DMS79 treated with DMSO at 0.1 percent for 48 hours (cell line): Measurements from ENCODE around the gene GNG11.
"Not testable (repeated sequence)": the region's sequence is repeated elsewhere in the genome, so short reads cannot be mapped to it uniquely, and the experiment has no call there.

Experiments used
- DNase-seq: peaks from one replicate; lab custom pipeline; 2025; lab: John Stamatoyannopoulos, UW

GNG11 gene

GRCh38 chr7:93911661-93912060 lies 9.9 kb upstream of the GNG11 start:
- not testable (repeated sequence) for DNase-seq

DNA sequence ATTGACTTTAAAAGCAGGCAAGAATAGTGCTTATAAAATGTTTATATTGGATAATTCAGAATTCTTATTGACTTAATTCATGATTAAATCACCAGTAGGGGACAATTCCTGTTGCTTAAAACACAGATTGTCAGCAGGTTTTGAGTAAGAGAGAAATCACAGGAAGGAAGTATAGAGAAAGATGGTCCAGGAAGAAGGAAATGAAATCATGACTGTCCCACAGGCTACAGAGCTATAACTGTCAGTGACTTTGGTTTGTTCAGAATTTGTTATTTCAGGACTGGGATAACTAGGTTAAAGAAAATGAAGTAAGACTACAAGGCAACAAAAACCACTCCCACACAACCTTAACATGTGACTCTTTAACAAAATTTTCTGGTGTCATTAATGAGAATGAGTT lies 8.3 kb upstream of the GNG11 start:
- DNase-seq = no peak

DNA sequence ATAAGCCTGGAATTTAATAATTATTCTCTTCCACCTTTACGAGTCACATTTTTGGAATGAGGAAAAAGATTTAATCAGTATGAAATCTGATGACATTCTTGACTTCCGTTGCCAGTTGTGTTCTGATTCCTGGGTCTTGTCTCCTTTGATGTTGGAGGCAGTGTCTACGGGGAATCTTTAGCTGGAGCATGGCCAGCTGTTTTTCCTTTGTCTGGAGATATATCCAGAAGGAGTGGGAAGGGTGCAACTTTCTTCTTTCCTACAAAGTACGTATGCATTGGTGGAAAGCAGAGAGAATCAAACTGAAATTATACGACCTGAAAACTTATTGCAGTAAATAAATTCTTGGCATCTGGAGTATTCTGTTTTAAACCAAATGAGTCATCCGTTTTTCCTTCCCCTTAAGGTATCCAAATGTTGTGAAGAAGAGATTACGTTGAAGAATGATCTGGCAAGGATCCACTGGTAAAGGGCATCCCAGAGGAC lies 6.9 kb upstream of the GNG11 start:
- DNase-seq = no peak

DNA sequence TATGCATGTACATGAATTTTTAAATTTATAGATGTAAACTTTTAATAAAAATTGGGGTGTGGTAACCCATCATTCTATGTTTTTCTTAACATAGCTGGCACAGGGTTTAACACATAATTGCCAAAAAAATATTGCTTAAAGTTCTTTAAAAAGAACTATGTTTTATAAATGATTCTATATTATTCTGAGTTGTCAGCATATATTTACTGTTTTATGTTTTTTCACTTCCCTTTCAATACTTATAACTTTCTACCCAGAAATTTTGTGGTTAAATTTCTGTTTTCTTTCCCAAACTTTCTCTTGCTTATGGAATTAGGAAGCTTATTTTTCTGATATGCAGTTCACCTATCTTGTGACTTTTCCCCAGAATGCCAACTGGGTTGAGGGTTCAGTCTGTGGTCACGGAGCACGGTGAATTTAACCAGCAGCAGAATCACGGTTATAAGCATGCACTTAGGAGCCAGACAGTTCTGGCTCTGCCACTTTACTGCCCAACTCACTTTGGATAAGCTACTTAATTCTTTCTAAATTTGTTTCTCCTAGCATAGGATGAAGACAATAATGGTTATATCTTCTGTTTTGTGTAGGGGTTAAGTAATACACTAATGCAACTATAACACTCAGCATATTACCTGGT lies 6.2 kb upstream of the GNG11 start:
- DNase-seq = not testable (repeated sequence)

DNA sequence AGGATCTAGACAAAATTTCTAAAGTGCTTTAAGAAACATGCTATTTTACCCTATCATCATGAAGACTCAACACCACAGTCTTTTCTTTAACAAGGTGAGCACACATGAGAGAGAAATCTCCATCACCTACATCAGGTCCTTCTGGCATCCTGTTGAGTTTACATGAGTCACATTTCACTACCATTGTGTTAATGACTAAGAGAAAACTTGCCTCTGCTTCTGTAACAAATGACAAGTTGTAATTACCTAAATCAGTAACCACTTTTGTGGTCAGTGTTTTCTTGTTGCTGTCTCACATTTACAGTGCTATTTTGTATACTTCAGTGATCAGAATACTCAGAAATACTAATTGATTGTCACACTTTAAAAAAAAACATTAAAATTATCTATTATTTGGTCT lies 5.6 kb upstream of the GNG11 start:
- not testable (repeated sequence) for DNase-seq

DNA sequence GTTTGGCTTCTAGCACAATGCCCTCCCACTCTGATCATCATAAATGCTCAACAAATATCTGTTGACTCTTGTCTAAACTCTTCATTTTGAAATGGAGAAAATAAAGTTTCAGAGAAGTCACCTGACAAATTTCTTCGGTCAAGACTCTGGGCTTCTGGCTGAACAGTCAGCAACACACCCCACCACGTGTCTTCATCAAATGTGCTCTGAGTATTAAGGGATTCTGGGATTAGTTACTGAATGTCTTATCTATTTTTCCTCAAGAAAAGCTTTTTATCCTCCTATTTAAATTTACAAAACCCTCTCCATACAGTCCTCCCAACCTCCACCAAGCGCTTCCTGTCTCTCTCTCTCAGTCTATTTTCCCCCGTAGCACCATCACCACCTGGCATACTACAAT lies 5.2 kb upstream of the GNG11 start:
- not testable (repeated sequence) for DNase-seq

GRCh38 chr7:93920496-93921182 lies 896 bp upstream of the GNG11 start:
- no peak for DNase-seq

- no peak for DNase-seq
Measured at GRCh38 chr7:93921186-93921585, 349 bp upstream of the GNG11 start.

DNA sequence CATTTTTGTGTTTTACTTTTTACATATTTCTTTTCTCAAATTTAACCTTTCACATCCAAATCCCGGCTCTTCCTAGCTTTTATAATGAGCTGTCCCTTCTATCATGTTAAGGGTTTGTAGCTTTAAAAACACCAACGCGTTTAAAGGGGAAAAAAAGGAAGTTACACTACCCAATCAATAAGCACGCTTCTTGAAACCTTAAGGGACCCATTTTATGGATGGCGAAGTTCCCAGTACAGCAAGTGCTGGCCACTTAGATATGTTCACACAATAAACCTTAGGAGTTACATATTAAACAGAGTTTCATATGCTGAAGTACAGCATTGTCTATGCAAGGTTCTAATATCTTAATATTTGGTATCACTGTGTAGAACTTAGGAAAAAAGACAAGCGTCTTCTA lies 1.8 kb downstream of the GNG11 start:
- DNase-seq = no peak

DNA sequence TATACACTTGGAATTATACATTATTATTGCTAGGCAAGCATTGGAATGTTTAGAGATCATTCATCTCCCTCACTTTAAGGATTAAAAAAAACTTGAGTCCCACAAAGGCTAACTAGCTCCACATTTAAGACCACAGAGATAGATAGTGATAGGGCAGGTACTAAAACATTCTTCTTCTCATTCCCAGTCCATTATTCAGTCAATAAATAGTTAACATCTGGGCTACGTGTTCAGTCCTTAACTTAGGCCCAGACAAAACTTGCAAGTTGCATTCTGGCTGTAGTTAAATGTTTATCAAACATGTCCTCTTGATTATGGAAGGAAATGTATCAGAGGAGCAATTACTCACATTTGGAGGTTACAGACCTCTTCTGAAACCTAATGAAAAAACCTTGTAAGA lies 2.4 kb downstream of the GNG11 start:
- DNase-seq = no peak

- DNase-seq = no peak
Measured at GRCh38 chr7:93926800-93927199, 5.3 kb downstream of the GNG11 start.

- no peak for DNase-seq
Measured at GRCh38 chr7:93927585-93927984, 6.0 kb downstream of the GNG11 start.

- DNase-seq = no peak
Measured at GRCh38 chr7:93931655-93932054, 10.1 kb downstream of the GNG11 start.

DNA sequence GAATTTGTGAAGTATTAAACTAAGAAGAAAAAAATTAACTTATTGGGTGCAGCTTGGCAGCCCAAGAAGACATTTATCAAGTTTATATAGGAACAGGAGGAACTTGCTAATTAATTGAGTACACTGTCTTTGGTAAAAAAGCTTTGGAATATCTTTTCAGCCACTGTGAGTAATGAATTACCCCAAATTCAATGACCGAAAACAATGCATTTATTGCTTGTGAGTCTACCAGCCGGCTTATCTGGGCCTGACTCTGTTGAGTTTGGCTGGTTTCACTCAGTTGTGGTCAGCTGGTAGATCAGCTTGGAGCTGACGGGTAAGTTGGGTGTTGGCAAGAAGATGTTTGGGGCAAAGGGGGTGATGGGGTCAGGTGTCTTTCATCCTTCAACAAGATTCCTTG lies 11.6 kb downstream of the GNG11 start:
- no peak for DNase-seq

- DNase-seq = no peak
Measured at GRCh38 chr7:93935102-93935501, 13.6 kb downstream of the GNG11 start.

- DNase-seq = no peak
Measured at GRCh38 chr7:93937818-93938217, 16.3 kb downstream of the GNG11 start.

GRCh38 chr7:93938293-93938692 lies 16.8 kb downstream of the GNG11 start:
- DNase-seq = no peak

GRCh38 chr7:93941945-93942344 lies 20.4 kb downstream of the GNG11 start:
- no peak for DNase-seq

DNA sequence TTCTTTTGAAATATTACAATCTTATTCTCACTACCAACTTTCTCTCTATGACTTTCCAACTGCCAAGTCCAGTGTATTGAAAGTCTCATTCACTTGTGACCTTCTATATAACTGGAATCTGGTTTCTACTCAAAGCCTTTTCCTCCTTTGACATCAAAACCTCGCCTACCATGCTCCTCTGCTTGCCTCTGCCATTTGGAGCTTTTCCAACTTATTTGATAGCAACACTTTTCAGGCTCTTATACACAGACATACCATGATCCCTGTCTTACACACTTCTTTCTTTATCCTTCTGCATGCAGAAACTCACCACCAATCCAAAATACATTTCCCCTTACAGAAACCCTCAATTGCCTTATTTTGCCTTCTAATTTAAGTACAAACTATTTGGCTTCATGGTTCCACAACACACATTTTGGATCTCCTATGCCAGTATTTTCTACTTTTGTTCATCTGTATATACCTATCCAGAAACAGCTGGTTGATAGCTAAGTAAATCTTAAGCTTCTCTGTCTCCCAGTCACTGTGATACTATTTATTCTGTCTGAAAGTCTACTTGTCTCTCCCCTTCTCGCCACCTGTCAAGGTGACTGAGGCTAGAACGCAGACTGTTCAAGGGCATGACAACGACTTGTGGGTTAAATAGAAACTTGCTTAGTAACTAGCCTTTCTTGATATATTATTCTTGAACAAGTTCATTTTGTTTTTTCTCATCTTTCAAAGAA lies 22.4 kb downstream of the GNG11 start:
- DNase-seq = no peak

DNA sequence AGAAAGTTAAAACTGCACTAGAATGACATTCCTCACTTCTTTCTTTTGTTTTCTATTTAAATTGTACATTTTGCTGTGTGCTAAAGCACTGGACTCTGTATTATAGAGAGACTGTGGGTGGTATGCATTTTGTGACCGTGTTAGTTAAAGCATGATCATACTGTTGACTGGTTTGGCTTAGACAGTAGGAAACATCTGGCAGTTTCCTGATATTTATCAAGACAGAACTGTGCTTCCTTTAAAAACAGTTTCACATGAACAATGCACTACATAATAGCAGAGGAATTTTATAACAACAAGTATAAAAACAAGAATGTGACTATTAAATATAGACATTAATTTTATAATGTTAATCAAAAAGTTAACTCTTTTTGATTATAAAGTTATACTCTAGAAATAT lies 23.1 kb downstream of the GNG11 start:
- DNase-seq = no peak

DNA sequence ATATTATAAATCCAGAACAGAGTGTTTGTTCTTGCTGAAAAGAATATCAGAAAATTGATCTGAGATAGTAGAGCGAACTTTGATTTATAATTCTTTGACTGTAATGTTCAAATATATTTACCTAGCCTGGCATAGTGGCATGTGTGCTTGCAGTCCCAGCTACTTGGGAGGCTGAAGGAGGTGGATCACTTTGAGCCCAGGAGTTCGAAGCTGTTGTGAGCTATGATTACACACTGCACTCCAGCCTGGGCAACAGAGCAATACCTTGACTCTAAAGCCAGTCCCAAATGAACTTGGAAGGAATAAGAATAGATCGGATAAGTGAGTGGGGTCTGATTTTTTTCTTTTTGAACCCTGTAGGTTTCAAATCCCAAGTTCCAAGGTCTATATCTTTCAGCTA lies 23.5 kb downstream of the GNG11 start:
- DNase-seq = no peak

GRCh38 chr7:93945756-93946535 lies 24.4 kb downstream of the GNG11 start:
- DNase-seq = no peak
